GM19372 (cell line): ENCODE results near the gene LMX1A.

Experiments used
- ATAC-seq: cut with Tn5 transposase; IDR thresholded peaks from one replicate; pipeline ENCODE4 v1.9.1; 2021; ENCODE audit warnings: mild to moderate bottlenecking, low read depth, moderate library complexity; ENCODE audit not compliant: unreplicated experiment

LMX1A gene

GRCh38 chr1:165328136-165328535 is 28.4 kb downstream of the LMX1A start:
- no peak for ATAC-seq

GRCh38 chr1:165327538-165327937 is 29.0 kb downstream of the LMX1A start:
- ATAC-seq: no peak

- no peak for ATAC-seq
Observed at GRCh38 chr1:165325460-165326203, 30.9 kb downstream of the LMX1A start.

GRCh38 chr1:165324050-165324449 is 32.5 kb downstream of the LMX1A start:
- no peak for ATAC-seq

GRCh38 chr1:165317612-165318011 is 38.9 kb downstream of the LMX1A start:
- no peak for ATAC-seq

GRCh38 chr1:165316153-165316772 is 40.3 kb downstream of the LMX1A start:
- no peak for ATAC-seq

- ATAC-seq: no peak
Observed at GRCh38 chr1:165315481-165315880, 41.0 kb downstream of the LMX1A start.

GRCh38 chr1:165313903-165314302 is 42.6 kb downstream of the LMX1A start:
- no peak for ATAC-seq

- no peak for ATAC-seq
Observed at GRCh38 chr1:165312591-165312990, 43.9 kb downstream of the LMX1A start.

GRCh38 chr1:165306543-165307434 is 49.7 kb downstream of the LMX1A start:
- ATAC-seq: no peak

GRCh38 chr1:165303386-165303785 is 53.1 kb downstream of the LMX1A start:
- ATAC-seq: no peak

- ATAC-seq: no peak
Observed at GRCh38 chr1:165300400-165300903, 56.1 kb downstream of the LMX1A start.

GRCh38 chr1:165298203-165298820 is 58.2 kb downstream of the LMX1A start:
- ATAC-seq: no peak

GRCh38 chr1:165296205-165296604 is 60.3 kb downstream of the LMX1A start:
- ATAC-seq: no peak

- ATAC-seq: no peak
Observed at GRCh38 chr1:165290148-165290547, 66.4 kb downstream of the LMX1A start.

GRCh38 chr1:165289556-165289955 is 67.0 kb downstream of the LMX1A start:
- ATAC-seq: no peak

GRCh38 chr1:165288350-165289120 is 68.0 kb downstream of the LMX1A start:
- ATAC-seq: no peak

GRCh38 chr1:165287781-165288180 is 68.7 kb downstream of the LMX1A start:
- ATAC-seq: no peak

GRCh38 chr1:165287329-165287728 is 69.2 kb downstream of the LMX1A start:
- no peak for ATAC-seq

GRCh38 chr1:165284454-165284853 is 72.1 kb downstream of the LMX1A start:
- ATAC-seq: no peak
